HEK293T (cell line): ENCODE data around the gene KIAA1755.

Experiments used
- ARNT ChIP-seq: fragments of 450-650 bp; IDR thresholded peaks from 2 replicates; pipeline ENCODE4 v1.6.1; 2017; ENCODE audit warnings: mild to moderate bottlenecking
- BHLHE40 ChIP-seq: fragments of 450-650 bp; IDR thresholded peaks from 2 replicates; pipeline ENCODE4 v1.6.1; 2016; ENCODE audit warnings: mild to moderate bottlenecking, moderate library complexity, borderline replicate concordance
- ELF4 ChIP-seq: fragments of 450-650 bp; IDR thresholded peaks from 2 replicates; pipeline ENCODE4 v1.6.1; 2017; ENCODE audit warnings: antibody characterized with exemption
- FOXM1 ChIP-seq: fragments of 450-650 bp; IDR thresholded peaks from 2 replicates; pipeline ENCODE4 v1.6.1; 2017; ENCODE audit warnings: mild to moderate bottlenecking, borderline replicate concordance
- HDGF ChIP-seq: fragments of 450-650 bp; IDR thresholded peaks from 2 replicates; pipeline ENCODE4 v1.6.1; 2017; ENCODE audit warnings: antibody characterized with exemption, borderline replicate concordance
- LEF1 ChIP-seq: fragments of 450-650 bp; IDR thresholded peaks from 2 replicates; pipeline ENCODE4 v1.6.1; 2017; ENCODE audit warnings: mild to moderate bottlenecking, borderline replicate concordance
- NFRKB ChIP-seq: fragments of 450-650 bp; IDR thresholded peaks from 2 replicates; pipeline ENCODE4 v1.6.1; 2016; ENCODE audit warnings: mild to moderate bottlenecking, moderate library complexity
- SP1 ChIP-seq: fragments of 450-650 bp; IDR thresholded peaks from 2 replicates; pipeline ENCODE4 v1.6.1; 2017
- SUZ12 ChIP-seq: fragments of 450-650 bp; IDR thresholded peaks from 2 replicates; pipeline ENCODE4 v1.6.1; 2016; ENCODE audit warnings: mild to moderate bottlenecking
- ZNF384 ChIP-seq: fragments of 450-650 bp; IDR thresholded peaks from 2 replicates; pipeline ENCODE4 v1.6.1; 2016

DNA sequence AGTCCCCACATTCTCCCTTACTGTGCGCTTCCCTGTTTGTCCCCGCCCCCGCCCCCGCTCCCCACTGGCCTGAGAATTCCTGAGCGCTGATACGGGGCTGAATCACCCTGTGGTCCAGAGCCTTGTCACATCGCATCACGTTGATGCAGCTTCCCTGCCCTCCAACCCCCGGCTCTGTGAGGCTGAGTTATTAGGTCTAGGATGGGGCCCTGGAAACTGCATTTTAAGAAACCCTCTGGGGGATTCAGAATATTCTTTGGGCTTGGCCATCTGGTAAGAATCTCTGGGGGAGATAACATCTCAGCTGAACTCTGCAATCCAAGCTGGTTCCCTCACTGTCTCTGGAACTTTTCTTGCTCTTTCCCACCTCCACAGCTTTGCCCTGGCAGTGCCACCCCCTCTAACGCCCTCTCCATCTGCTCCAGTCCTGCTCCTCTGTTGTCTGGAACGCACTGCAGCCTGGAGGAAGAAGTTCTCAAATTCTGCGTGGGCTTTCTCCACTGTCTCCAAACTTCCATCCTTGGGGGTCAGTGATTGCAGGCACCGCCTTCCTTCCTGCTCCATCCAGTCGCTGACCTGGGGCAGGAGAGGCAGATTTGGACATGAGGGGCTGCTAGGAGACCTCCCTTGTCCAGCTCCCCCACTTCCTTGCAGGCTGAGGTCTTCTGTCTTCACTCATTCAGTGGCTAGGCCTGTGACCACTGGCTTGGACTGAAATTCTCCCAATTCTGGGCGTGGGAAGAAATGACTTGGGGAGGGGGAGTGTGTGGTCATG, 42.6 kb downstream of the KIAA1755 start:
- TF ChIP-seq LEF1 (no peak), BHLHE40 (no peak), FOXM1 (no peak), NFRKB (no peak), ARNT (no peak), HDGF (no peak), SP1 (no peak), ZNF384 (no peak), ELF4 (no peak), SUZ12 (no peak)
